GM21367 (cell line): ENCODE results near the gene ZBP1.

Source experiments
- ATAC-seq: cut with Tn5 transposase; IDR thresholded peaks from one replicate; pipeline ENCODE4 v1.9.1; 2021; ENCODE audit not compliant: unreplicated experiment

The ZBP1 gene

DNA sequence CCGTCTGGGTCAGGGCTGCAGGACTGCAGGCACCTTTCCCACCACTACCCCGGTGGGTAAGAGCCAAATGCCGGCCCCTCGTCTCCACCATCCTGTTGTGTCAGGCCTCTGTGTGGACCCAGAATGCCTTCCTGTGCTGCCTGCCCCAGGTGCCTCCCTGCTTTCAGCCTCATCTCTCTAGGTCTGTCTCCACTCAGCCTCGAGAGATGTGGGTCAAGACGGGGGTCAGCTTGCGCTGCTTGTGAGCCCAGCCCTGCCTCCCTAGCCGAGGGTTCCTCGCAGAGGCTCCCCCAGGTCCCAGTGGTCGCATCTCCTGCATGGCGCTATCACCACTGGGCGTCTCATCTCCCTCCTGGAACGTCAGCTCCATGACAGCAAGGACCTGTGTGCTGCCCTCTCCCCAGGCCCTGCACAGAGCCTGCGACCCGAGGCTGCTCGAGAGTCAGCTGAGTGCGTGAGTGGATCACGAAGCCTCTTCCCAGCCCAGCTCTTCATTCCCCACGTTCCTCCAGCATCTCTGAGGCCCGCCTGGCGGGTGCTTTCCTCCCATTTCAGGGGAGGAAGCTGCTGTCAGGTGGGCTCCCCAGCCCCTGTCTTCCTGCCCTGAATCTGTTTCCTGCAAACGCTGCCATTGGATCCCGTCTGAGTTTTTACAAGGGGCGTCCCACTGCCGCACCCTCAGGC lies 38.7 kb upstream of the ZBP1 start:
- ATAC-seq = no peak

DNA sequence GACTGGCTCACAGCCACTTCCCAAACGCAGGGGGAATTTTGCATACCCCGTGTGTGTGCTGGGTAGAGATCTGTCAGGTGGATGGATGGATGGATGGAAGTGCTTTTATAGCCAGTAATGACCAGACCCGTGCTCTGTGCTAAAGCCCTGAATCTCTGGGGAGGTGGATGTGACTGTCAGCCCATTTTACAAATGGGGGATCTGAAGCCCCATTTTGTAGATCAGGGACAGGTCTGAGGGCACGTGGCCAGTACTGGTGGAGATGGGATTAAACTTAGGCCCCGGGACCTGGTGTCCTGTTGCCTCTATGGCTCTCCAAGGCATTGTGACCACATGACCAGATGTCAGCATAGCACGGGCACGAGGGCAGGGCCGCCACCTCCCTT lies 38.2 kb upstream of the ZBP1 start:
- ATAC-seq = no peak

DNA sequence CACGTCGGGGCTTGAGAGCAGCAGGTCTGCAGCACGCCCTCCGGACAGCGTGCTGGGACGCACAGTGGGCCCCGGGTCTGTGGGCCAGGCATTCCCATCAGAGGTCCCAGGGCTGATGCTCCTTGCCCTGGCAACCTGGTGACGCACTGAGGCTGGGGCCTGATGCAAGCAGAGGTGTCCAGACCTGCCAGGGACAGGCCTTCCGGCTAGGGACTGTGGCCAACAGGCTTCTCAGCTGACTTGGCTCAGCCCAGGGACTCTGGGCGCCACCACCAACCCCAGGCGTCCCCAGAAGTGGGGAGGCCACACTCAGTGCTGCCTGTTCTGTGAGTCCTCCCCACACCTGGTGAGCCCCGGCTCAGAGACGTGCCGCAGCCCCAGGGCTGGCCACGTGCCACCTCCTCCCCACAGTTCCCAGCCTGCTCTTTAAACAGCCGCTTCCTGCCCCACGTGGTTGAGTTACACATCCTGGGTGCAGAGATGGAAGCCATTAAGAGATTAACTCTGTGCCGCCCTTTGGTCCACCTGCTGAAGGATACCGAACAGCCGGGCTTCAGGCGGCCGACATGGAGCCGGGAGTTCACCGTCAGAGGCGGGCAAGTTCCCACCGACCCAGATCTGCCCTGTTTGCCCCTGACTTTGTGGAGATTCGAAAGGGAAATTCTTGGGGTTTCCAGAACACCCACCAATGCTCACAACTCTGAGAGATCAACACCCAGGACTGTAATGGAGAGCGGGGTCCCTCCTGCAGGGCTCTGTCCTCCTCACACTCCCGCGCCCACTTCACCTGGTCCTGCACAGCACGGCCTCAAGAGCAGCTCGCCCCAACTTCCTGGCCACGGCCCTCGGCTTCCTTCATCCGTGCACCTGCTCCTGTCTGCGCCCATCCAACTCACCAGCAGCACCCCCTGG lies 37.6 kb upstream of the ZBP1 start:
- ATAC-seq = no peak

DNA sequence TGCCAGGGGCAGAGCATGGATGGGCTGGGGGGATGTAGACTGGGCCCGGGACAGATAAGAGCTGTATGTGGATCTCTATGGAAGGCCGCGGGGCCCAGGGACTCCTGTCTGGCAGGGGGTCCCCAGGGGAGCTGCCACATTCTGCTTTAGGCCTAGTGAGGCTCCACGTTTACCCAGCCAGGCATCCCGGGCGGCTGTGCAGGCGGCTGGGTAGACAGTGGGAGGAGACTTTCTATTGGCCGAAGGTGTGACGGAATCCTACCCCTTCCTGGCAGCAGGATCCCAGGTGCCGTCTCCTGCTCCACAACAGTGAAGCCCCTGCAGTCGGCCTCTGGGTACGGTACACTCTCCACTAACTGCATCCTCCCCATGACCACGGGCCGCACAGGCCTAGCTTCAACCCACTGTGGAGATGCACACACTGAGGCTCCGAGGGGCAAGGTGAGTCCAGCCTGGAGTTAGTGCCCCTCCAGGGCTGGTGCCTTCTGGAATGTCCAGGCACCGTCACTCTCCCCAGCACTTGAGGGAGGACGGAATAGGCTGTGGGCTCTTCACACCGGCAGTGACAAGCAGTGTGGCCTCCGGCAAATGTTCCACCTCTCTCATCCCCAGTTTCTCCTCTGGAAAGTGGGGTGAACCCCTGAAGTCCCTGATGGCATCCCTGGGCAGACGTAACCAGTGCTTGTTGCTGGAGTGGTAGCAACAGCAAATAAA lies 36.8 kb upstream of the ZBP1 start:
- no peak for ATAC-seq

DNA sequence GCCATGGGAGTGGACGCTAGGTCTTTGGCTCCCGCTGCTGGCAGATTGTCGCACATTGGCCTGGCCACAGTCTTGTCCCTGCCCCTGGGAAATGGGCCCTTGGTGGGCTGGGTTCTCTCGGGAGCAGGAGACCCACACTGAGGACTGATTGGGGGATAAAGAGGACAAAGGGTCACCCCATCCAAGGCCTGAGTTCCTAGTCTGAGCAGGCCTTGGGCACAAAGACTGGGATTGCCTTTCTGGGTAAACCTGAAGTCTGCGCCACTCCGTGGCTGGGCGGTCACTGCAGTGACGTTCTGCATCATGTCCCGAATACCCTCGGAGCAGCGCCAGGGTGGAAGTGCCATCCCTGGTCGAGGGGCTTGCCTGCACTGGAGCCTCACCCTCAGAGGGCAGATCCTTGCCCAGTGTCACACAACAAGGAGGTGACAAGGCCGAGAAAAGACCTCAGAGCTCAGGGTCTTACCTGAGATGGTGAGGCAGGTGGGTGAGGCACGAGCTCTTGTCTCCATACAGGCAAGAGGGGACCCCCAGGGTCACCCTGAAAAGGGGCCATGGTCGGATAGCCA lies 36.1 kb upstream of the ZBP1 start:
- no peak for ATAC-seq

DNA sequence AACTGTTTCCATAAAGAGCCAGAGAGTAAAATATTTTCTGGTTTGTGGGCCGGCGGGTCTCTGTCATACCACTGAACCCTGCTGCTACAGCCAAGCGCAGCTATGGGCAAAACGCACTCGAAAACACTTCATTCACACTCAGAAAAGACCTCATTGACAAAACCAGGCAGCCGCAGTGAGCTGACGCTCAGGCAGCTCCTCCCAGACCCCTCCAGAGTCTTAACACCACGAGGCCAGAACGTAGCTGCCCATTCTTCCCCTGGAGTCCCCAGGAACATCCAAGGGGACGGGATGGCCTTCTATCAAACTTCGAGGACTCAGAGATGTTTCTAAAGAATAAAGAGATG lies 35.6 kb upstream of the ZBP1 start:
- no peak for ATAC-seq

DNA sequence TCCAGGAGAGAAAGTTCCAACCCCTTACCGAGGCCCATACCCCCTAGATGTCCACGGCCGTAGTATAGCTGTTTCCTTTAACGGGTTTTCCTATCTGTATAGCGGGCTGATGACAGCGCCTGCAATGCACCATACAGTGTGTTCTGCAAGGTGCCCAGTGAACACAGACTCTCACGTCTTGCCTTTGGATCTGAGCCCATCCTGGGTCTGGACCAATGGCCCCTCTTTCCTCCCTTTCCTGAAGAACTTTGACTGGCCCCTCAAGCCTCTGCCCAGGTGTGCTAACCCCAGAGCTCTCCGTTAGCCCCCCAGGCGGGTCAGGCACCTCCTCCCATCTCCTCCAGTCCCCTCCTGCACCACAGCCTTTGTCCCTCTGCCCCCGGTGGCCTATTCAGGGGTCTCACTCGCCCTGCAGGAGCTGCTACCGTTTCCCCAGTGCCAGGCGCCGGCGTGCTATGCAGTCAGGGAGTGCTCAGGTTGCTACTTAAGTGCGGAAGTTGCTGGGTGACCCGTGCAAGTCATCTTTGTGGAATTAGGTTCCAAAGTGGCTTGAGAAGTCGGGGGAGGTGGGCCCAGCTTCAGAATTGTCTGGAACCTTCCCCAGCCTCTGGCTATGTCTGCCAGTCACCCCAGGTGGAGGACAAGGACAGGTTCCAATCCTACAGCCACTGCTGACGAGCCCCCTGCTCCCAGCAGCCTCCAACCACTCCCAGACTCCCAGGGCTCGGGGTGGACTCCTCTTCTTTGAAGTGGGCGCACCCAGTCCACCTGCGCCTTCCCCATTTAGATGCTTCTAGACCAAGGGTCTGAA lies 35.0 kb upstream of the ZBP1 start:
- ATAC-seq = no peak

GRCh38 chr20:57654363-57654997 lies 34.3 kb upstream of the ZBP1 start:
- ATAC-seq = peak; percentile 70

- ATAC-seq = no peak
Observed at GRCh38 chr20:57653910-57654309, 33.7 kb upstream of the ZBP1 start.

DNA sequence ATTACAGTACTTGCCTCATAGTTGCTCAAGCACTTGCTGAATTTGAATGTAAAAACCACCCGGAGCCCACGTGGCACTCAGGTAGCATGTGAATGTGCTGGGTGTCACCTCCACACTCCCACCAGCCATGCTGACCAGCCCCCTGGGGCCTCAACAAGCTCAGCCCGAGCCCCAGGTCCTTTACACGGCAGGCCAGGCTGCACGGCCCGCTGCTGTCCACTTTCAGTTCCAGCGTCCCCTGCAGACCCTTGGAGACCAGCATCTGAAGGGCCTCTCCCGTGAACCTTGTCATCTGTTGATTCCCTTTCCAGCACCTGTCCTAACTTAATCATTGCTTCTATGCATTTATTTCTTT lies 33.3 kb upstream of the ZBP1 start:
- ATAC-seq = no peak

DNA sequence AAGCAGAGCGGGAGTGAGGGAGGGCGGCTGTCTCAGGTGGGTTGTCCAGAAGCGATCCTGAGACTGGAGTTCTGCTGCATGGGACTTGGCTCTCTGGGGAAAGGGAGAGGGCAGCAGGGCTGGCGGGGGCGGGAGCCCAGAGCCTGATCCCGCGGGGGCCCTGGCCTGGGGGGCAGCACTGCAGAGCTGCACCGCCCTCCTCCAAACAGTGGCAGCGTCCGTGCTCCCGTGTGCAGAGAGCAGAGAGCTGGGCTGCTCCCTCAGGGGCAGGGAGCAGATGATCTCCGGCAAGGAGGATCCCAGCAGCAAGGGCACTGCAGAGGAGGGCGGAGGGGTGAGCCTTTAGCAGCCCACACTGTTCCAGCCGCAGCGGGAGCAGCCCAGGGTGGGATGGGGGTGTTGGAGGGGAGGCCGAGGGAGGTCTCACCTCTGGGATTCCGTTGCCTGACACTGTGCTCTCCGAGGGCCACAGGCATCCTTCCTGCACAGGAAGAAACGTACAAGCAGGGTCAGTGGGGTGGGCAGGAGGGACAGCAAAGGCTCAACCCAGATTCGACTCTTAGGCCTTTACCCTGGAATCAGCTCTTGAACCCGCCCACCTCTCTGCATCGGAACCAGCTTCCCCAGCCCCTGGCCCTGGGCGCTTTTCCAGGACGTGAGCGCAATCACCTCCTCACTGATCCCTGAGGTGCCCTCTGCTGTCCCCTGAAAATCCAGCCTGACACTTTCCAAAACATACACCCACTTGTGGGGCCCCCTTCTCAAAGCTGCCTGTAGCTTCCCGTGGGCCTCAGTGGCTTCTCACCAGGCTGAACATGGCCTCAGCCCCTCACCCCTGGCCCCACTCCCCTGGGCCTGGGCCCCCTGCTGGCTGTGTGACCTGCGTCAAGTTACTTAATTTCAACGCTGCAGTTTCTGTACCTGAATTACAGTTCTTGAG lies 32.6 kb upstream of the ZBP1 start:
- ATAC-seq = no peak

DNA sequence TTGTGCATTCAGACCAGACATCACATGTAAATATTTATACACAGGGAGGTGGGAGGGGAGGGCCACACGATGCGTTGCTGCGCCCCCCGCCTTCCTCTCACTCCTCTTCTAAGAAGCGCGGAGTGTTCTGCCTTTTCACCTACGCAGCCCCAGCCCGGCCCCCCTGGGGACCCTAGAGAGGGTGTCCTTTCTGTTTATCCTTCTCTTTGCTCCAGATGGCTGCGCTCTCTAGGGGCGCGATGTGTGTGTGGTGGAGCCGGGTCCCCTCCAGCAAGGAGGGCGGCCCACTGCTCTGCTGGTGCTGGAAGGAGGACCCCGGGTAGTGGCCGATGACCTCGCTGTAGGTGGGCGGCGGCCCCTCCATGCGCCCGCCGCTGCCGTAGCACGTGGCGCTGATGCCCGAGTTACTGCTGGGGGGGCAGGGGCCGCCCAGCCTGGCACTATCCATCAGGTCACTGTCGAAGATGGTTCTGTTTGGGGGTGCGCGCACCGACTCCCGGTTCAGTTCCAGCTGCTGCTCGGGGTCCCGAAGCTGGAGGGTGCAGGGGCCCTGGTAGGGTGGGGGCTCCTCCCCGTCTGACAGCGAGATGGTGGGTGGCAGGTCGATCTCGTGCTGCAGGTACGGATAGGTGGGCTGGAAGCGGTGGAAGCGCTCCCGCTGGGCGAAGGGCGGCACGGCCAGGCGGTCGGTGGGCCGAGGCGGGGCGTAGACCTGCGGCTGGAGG lies 31.8 kb upstream of the ZBP1 start:
- ATAC-seq = no peak

DNA sequence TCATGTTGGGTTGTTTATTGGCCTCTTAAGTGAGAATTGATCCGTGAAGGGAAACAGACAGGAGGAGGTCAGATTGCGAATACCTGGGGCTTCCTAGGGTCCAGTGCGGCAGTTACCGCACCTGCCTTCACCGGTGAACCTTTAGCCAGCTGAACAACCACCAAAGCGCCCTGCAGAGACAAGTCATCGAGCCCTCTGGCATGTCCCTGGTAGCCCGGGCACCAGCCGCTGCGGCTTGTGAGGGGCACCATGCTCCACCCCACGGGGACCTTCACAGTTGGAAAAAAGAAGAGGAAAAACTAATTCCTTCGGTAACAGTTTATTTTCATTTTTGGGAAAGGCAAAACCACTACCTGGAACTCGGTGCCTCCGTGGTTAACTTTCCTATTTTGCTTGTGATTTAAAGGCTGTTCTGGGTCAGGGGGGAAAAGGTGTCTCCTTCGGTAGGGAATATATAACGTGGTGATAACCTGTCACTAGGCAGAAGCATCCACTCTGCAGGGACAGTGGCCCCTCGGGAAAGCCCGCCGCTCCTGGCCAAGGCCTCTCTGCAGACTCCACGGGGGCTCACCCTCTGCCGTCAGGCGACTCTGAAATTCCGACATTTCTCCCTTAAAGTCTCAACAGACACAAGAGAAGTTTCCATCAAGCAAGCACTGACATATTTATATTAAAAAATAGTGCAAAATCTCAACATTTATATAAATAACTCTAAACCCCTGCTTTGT lies 30.7 kb upstream of the ZBP1 start:
- ATAC-seq = no peak

GRCh38 chr20:57650266-57650665 lies 30.0 kb upstream of the ZBP1 start:
- no peak for ATAC-seq

DNA sequence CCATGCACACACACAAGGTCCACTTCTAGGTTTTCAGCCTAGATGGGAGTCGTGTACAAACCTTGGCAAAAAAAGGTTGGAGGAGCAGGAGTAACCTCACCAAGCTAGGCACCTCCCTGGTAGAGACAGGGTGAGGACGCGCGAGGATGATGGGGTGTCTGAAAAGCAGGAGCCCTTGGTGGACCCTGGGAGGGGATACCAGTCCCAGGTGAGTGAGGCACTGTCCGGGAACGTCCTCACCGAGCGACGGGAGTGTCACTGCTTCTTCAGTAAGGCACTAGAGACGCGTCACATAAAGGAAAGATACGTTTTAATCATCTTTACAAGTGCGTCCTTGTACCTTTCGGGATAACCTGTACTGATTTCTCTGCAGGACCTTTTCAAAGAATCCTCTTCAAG lies 29.4 kb upstream of the ZBP1 start:
- no peak for ATAC-seq

DNA sequence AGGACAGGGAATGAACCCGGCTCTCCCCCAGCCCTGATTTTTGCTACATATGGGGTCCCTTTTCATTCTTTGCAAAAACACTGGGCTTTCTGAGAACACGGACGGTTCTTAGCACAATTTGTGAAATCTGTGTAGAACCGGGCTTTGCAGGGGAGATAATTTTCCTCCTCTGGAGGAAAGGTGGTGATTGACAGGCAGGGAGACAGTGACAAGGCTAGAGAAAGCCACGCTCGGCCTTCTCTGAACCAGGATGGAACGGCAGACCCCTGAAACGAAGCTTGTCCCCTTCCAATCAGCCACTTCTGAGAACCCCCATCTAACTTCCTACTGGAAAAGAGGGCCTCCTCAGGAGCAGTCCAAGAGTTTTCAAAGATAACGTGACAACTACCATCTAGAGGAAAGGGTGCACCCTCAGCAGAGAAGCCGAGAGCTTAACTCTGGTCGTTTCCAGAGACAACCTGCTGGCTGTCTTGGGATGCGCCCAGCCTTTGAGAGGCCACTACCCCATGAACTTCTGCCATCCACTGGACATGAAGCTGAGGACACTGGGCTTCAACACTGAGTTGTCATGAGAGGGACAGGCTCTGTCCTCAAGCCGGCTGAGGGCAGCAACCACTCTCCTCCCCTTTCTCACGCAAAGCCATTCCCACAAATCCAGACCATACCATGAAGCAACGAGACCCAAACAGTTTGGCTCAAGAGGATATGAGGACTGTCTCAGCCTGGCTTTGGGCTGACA lies 28.8 kb upstream of the ZBP1 start:
- no peak for ATAC-seq
